GM21737 (cell line): ENCODE data around the gene MRGPRE.
"Not testable (repeated sequence)": the region's sequence is repeated elsewhere in the genome, so short reads cannot be mapped to it uniquely, and the experiment has no call there.

Source experiments
- ATAC-seq: cut with Tn5 transposase; IDR thresholded peaks from one replicate; pipeline ENCODE4 v1.9.1; 2021; ENCODE audit warnings: mild to moderate bottlenecking, moderate library complexity; ENCODE audit not compliant: unreplicated experiment

Gene MRGPRE, protein sequence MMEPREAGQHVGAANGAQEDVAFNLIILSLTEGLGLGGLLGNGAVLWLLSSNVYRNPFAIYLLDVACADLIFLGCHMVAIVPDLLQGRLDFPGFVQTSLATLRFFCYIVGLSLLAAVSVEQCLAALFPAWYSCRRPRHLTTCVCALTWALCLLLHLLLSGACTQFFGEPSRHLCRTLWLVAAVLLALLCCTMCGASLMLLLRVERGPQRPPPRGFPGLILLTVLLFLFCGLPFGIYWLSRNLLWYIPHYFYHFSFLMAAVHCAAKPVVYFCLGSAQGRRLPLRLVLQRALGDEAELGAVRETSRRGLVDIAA

DNA sequence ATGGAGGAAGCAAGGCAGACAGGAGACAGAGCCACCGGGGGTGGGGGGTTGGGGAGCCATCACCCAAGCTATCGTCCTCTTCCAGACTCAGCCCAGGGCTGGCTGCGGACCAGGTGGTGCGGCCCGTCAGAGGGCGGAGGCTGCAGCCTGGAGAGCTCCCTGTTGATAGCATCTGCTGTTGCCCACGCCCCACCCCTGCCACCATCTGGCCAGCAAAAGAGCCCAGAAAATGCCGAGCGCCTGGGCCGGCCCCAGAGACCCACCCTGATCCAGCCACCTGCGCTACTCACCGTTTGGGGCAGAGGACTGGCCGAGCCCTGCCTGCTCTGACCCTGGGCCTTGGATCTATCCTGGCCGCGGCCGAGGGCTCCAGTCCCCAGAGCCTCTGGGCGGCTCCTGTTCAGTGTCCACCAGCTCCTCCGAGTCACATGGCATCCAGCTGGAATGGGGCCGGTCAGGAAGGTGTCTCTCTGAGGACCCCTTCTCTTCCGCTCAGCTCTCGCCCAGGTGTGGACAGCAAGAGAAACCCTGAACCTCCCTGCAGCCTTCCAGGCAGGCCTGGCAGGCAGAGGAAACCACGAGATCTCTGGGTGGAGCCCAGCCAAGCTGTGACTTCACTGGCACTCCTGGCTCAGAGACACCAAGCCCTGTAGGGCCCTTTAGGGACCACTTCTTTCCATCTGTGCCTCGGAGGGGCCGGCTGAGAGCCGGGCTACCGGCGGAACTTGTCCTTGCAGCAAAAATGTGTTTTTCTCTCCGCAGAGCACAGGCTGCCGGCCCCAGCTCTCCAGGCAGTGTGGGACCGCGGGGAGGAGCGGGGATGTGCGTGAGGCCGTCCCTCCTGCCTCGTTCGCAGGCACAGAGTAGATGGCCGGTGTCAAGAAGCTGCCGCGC is at the start of gene MRGPRE:
Gene MRGPRE (minus strand): TSS at position 567 of the 894 bp plus-strand sequence. CDS start 3,618 bp downstream, outside the sequence.
- ATAC-seq, result no peak

DNA sequence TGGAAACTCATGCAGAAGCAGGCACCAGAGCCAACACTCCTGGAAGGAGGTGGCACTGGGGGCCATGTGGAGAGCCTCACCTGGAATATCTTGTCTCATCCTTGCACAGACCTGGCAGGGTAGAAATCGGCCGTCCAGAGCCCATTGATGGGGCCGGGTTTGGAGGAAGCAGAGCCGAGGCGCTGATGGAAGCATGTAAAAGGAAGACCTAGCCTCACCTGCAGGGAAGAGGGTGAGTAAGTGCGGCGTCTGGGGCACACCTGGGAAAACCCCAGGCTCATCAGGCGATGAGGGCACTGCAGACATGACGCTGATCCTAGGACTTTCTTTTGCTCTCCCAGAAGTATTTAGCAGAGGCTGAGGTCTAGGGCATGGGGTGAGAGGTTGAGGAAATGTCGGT is 48.9 kb upstream of the MRGPRE start:
- not testable (repeated sequence) for ATAC-seq

DNA sequence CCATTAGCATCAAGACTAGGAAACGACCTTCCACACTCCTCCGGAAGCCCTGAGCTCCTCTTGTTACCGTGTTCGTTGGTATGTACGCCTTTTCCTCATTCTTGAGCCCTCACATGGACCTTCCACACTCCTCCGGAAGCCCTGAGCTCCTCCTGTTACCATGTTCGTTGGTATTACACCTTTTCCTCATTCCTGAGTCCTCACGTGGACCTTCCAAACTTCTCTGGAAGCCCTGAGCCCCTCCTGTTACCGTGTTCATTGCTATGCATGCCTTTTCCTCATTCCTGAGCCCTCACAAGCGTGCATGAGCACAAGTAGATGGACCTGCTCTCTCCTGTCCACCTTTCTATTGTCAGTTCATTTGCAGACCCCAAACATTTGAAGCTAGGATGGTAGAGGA is 48.4 kb upstream of the MRGPRE start:
- ATAC-seq, result not testable (repeated sequence)

DNA sequence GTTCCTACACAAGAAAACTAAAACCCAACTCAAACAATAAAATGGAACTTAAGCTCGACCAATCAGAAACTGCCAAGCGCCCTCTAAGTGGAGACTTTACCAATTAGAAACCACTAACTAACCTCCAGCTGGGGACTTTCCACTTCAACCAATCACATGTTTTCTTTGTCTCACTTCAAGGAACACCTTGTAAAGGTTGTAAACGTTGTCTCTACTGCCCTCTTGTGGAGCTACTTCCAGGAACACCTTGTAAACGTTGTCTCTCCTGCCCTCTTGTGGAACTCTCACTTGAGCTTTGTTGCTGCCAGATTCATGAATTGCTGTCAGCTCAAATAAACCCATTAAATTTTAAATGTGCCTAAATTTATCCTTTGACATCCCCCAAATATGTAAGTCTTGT is 46.7 kb upstream of the MRGPRE start:
- not testable (repeated sequence) for ATAC-seq

DNA sequence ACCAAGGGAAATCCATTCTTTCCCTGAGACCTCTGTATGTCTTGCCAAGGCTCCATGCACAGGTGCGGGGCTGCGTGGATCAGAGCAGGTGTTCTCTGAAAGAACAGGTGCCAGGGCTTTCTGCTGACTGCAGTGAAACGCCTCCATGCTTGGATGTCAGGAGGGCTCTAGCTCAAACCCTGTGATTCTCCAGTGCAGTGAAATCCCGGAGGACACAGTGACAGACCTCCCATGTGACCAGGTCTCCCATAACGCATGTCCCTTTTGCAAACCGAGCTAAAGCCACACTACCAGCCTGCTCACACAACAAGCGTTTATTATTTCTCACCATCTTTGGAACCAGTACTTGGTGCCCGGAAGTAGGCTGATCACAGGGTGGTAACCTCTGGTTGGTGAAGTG is 41.4 kb upstream of the MRGPRE start:
- ATAC-seq, result not testable (repeated sequence)

DNA sequence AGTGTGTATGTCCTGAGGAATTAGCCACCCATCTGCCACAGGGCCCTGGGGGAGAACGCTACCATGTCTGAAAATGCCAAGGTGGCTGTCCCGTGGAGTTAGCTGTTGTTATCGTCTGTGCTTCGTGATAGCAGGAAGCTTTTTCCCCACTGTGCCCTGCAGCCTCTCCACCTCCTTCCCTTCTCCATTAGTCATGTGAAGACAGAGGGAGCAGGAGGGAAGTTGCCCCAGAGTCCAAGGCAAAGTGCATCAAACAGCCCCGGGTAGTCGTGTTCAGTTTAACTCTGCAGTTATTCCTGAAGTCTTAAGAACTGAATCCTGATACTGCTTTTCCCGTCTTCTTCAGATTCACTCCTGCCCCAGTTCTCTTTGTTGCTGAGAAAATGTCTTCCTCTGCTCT is 30.3 kb upstream of the MRGPRE start:
- ATAC-seq, result not testable (repeated sequence)

DNA sequence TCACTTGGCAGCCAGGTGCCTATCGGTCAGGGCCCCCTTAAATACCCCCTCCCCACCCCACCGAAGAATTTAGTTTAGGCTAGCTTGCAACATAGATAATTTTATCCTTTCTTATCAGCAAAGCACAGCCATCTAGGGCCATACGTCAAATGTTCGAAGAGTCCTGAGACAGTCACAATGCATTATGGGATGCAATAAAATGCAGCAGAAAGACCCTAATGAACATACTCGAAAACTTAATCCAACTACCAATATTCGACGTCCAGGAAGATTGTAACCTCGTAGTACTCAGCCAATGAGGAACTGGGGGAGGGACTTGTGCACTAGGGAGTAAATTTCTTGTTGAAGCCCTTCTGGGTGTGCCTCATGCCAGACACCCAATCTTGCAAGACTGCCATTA is 29.6 kb upstream of the MRGPRE start:
- not testable (repeated sequence) for ATAC-seq

DNA sequence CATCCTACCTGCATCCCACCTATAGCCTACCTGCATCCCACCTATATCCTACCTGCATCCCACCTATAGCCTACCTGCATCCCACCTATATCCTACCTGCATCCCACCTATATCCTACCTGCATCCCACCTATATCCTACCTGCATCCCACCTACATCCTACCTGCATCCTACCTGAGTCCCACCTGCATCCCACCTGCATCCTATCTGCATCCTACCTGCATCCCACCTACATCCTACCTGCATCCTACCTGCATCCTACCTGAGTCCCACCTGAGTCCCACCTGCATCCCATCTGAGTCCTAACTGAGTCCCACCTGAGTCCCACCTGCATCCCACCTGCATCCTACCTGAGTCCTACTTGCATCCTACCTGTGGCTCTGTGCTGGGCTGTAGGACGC is 25.3 kb upstream of the MRGPRE start:
- not testable (repeated sequence) for ATAC-seq

DNA sequence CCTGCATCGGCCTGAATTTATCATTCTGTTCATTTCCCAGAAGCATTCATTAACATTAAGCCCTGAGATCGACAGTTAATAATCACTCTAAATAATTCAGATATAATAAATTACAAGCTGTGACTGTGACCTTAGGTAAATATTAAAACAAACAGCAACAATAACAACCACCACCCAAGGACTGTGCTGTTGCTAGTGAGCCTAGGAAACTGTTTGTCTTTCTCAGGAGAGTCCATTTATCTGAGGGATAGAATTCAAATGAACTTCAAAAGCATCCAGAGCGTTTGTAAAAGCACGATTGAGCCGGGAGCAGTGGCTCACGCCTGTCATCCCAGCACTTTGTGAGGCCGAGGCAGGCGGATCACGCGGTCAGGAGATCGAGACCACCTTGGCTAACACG is 23.0 kb upstream of the MRGPRE start:
- ATAC-seq, result not testable (repeated sequence)

DNA sequence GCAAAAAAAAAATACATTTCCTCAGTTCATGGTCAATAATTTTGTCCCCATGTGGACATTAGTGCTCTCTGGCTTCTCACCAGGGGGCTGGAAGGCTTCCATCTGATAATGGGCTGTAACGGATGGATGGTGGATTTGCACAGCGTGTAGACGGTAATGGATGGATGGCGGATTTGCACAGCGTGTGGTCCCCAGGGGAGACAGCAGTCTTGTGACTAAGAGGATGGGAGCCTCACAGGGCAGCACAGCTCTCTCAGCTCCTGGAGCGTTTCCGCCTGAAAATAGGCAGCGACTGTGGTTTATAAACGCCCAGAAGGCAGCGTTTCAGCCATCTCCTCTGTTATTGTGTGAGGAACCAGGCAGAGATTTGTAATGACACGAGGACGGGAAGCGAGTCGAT is 22.6 kb upstream of the MRGPRE start:
- ATAC-seq, result not testable (repeated sequence)

DNA sequence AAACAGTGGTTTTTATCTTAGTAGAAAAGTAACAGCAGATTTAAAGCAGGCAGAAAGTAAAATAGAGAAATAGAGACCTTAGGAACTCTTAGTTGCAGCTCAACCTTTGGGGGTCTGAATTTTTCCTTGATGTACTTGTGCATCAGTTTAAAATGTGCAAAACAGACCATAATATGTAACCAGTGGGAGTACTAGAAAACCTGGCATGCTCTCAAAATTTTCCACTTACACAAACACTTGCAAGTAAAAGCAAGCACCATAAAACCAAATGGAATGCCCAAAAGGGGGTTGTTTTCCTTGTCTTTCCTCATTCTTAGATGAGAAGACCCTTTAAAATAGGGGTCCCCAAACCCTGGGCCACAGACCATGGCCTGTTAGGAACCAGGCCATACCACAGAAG is 12.9 kb upstream of the MRGPRE start:
- no peak for ATAC-seq

DNA sequence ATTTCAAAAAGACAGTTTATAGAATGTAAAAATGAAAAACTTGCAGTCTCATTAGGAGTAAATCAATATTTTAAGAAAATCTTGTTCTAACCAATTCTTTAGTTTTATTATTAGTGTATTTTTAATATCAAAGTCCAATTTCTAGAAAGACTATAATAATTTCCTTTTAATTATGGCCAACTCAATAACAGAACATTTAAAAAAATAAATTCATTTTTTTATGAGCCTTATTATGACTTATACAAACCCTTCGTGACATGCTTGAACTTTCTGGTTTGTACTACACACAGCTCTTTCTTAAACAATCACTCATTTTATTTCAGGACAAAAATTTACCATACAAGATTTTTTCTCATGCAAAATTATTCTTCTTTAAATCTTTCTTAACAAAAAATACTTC is 11.7 kb upstream of the MRGPRE start:
- ATAC-seq, result no peak

DNA sequence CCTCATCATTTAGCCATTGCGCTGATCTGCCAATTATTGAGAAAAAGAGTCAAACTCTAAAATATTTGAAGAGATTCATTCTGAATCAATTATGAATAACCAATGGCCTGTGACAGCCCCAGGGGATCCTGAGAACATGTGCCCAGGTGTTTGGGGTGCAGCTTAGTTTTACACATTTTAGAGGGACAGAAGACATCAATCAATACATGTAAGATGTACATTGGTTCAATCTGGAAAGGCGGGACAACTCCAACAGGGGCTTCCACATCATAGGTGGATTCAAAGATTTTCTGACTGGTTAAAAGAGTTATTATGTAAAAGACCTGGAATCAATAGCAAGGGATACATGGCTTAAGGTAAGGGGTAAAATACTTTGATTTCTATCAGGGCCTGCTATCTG is 4.9 kb upstream of the MRGPRE start:
- ATAC-seq, result no peak

DNA sequence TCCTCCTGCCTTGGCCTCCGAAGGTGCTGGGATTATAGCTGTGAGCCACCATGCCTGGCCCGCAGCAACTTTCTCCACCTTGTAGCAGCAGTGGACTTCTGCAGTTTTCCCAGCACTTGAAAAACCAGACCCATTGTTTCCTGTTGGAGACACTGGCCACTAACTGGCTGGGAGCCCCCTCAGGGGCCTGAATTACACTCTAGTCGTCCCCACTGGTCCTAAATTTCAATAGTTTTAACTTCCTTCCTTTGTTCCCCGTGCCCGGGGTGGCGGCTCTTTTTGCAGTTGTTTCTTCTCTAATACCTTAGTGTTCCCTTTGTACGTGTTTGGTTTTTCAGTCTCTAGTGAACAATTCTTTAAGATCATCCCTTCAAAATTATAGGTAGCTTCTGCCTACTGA is 2.6 kb upstream of the MRGPRE start:
- ATAC-seq, result no peak

DNA sequence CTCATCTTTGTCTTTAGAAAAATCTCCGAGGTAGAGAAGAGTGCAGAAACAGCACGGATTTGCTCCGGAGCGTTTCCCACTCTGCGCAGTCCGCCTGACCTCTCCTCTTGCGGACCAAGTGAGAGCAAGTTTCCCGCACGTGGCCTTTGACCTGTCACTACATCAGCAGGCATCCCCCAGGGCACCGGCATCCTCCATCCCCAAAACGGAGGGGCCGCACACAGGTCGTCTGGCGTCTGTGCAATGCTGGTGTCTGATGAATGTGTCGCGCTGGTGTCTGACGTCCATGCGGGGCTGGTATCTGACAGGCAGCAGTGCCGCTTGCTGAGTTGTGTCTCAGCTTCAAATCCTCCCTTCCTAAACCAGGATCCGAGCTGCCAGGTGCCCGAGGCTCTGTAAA is 739 bp upstream of the MRGPRE start:
- no peak for ATAC-seq

DNA sequence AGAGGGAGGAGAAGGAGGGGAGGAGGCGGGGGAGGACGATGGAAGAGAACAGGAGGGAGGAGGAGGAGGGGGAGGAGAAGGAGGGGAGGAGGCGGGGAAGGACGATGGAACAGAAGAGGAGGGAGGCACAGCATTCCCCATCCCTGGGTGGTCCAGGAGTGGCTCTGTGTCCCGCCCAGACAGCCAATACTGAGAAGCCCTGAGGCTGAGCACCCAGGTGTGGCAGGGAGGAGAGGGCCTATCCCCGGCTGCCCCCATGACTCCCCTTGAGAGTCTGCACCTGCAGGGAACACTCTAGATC is 717 bp downstream of the MRGPRE start:
- ATAC-seq, result no peak

DNA sequence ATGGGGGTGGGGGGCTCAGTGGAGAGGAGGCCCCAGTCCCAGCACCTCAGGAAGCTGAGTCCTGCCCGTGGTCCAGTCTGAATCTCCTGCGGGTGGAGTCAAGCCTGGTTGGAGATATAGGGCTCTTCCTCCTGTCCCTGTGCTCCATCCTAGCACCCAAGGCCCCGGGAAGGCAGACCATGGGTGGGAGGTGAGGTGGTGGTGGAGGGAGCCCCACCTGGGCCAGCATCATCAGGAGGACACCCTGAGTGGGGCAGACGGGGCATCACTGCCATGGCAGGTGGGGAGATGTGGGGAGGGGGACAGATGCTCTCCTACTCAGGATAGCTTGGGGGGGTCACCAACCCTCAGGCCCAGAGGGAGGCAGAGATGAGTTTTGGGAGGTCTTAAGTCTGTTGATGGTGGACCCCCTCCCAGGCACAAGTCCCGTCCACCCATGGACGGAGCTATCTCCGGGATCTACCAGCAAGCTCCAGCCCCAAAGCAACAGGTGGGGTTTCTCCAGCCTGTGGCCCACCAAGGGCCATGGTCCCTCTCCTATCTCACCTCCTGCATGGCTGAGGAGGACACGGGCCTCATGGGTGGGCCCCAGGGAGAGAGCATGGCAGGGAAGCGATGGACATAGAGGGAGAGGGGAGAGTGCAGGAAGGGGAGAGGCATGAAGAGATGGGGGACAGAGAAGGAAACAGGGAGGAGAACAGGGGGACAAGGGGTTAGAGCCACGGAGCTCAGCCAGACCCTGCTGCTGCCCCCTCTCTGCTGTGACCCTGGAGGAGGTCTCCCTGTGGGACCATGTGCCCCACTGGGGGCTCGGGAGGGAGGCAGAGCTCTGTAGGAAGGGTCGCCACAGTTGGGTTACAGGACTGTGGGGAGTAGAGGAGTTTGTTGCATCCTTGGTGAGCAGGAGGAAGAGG is 1.3 kb downstream of the MRGPRE start:
- no peak for ATAC-seq

DNA sequence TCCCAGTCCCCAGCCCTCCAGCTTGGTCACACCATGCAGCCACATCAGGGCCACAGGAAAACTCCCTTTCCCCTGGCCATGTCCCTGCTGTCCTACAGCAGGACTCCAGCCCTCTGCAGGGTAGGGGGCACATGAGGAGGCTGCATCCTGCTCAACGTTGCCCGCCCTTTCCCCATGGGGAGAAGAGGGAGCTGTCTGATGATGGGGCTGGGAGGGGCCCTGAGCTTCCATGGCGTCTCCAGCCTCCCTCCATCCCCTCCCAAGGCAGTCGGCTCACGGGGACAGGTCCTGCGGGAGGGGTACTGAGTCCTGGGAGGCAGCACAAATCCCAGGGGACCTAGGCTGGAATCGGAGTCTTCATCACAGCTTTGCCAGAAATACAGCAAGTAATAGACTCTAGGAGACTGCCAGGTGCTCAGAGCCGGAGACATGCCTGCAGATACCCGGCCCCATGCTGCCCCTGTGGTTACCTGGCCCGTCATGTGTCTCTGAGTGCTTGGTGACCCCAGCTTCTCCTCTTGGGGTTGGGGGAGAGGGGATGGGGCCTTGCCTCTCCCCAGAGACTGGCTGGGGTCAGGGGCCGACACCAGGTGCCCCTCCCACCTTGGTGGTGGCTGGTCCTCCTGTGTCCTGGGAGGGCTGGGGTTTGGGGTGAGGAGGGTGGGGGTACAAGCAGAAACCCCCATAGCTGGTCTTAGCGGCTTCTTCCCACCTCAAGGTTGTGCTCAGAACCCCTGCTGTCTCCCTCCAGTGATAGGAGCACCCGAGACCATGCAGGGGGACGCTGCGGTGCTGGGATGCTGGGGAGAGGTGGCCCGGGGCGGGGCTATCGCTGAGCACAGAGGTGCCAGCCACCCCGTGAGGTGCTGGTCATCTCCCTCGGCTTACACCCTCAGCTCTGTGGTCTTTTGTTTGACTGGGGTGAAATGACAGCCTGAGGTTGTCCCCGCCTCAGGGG is 2.3 kb downstream of the MRGPRE start:
- ATAC-seq, result no peak

DNA sequence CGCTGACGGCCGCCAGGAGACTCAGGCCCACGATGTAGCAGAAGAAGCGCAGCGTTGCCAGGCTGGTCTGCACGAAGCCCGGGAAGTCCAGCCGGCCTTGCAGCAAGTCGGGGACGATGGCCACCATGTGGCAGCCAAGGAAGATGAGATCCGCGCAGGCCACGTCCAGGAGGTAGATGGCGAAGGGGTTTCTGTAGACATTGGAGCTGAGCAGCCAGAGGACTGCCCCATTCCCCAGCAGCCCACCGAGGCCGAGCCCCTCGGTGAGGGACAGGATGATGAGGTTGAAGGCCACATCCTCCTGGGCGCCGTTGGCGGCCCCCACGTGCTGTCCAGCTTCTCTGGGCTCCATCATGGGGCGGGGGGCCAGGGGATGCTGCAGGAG is 3.8 kb downstream of the MRGPRE start:
- no peak for ATAC-seq
